A673 (cell line): ENCODE data around the gene VCAN.

Source experiments
- CTCF ChIP-seq: fragments of 300-800, 200-600 bp; sonication (generic); conservative IDR thresholded peaks from 2 replicates; pipeline ENCODE4 v1.5.1; 2017; ENCODE audit warnings: low read depth, mild to moderate bottlenecking, antibody characterized with exemption, low read length, moderate library complexity, mixed read lengths
- EZH2 ChIP-seq: fragments of 200-600 bp; sonication (generic); IDR thresholded peaks from 2 replicates; pipeline ENCODE4 v1.6.1; 2017; ENCODE audit warnings: borderline replicate concordance, low read depth, mild to moderate bottlenecking, mixed read lengths, antibody characterized with exemption, low read length; ENCODE audit not compliant: poor library complexity, severe bottlenecking

GRCh38 chr5:83510260-83510659, 38.7 kb downstream of the VCAN start:
- TF ChIP-seq EZH2 = no peak
- no peak for TF ChIP-seq CTCF
